ENCODE data around the gene KREMEN2. TPM values are rescaled to one million over a fixed set of nuclear protein-coding genes. Genes with fewer than 3 reads are reported as not detected.

KREMEN2 gene
- total and polyA plus RNA-seq, 9 of the 15 experiments (the other 6 are each of a cell fraction or from before 2014, with no cell fraction given), result 0.04 to 7.7 (median 1.5) TPM; not detected in 1

GRCh38 chr16:2927010-2927646 lies 36.9 kb upstream of the KREMEN2 start (continued):
- TF ChIP-seq FOXM1 (IDR thresholded peaks at IDR 0.05; ENCODE audit: low read depth) (no peak), FOXM1 (CRISPR knock-in tag; IDR thresholded peaks at IDR 0.05; ENCODE audit: low read depth) (no peak), PHB (CRISPR knock-in tag; IDR thresholded peaks at IDR 0.05) (no peak), HBP1 (CRISPR knock-in tag; IDR thresholded peaks at IDR 0.05) (no peak), HES1 (IDR thresholded peaks at IDR 0.05; ENCODE audit: low read depth) (no peak), STAT5A (IDR thresholded peaks at IDR 0.05; ENCODE audit: borderline replicate concordance, low read length) (no peak), THAP12 (CRISPR knock-in tag; IDR thresholded peaks at IDR 0.05) (no peak), ATF4 (CRISPR knock-in tag; IDR thresholded peaks at IDR 0.05) (no peak), RAD21 (CRISPR knock-in tag; conservative IDR thresholded peaks at IDR 0.05 in 1 of 2, IDR thresholded peaks at IDR 0.05 in 1 of 2) (peak; percentile 64 to 78), HSF4 (CRISPR knock-in tag; IDR thresholded peaks at IDR 0.05; ENCODE audit: borderline replicate concordance) (no peak), TSC22D4 (tag; IDR thresholded peaks at IDR 0.05) (no peak), NR2C2 (CRISPR knock-in tag; IDR thresholded peaks at IDR 0.05) (no peak), NR2C2 (tag; IDR thresholded peaks at IDR 0.05) (no peak), FOXK1 (CRISPR knock-in tag; IDR thresholded peaks at IDR 0.05; ENCODE audit: borderline replicate concordance) (no peak), ZNF408 (CRISPR knock-in tag; IDR thresholded peaks at IDR 0.05; ENCODE audit: low read depth) (no peak), ZNF224 (CRISPR knock-in tag; IDR thresholded peaks at IDR 0.05) (no peak), ARNT (IDR thresholded peaks at IDR 0.05) (0 out of 4 replicates have a peak, but pooled peaks of 1 of the 2 experiments have one; percentile 55), MTA3 (IDR thresholded peaks at IDR 0.05; ENCODE audit: borderline replicate concordance) (no peak; the same call in 1 of the 2 replicates), BRD4 (IDR thresholded peaks at IDR 0.05) (no peak), PTRF (tag; IDR thresholded peaks at IDR 0.05) (no peak), NEUROD1 (IDR thresholded peaks at IDR 0.05; ENCODE audit: borderline replicate concordance, low read depth, low read length, partially characterized antibody) (peak; percentile 22), ZNF324 (CRISPR knock-in tag; IDR thresholded peaks at IDR 0.05) (no peak), CC2D1A (IDR thresholded peaks at IDR 0.05) (peak; percentile 43; the same call in 1 of the 2 replicates)

All from K562 (cell line).